Measurements from ENCODE around the gene KRT25.

DNA sequence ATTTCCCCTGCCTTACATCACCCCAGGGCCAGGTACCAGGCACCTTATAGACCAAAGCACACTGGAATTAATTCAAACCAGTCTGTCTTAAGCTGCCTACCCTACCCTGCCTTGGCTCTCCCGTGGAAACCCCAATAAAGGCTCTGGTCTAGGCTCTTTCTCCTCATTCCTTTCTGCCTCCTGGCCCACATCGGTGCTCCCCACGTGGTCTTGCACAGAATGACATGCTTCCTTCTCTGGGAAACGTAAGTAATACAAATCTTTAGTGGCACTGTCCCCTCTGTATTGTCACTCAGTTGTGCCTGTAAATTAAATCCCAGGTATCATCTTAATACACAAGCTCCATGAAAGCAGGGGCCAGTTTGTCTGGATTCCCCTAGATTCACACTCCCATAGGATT, 16.6 kb downstream of the KRT25 start:
- TF ChIP-seq POLR2A (IDR thresholded peaks at IDR 0.05; ENCODE audit: low read depth, low read length), result no peak
- TF ChIP-seq TAF1 (IDR thresholded peaks at IDR 0.05; ENCODE audit: low read depth, low read length), result no peak
- TF ChIP-seq SPI1 (IDR thresholded peaks at IDR 0.05; ENCODE audit: low read depth, low read length), result no peak
- no peak for TF ChIP-seq POLR2AphosphoS5 (IDR thresholded peaks at IDR 0.05; ENCODE audit: low read depth, low read length)
- no peak for TF ChIP-seq POU2F2 (IDR thresholded peaks at IDR 0.05; ENCODE audit: low read depth, low read length)
- no peak for TF ChIP-seq PAX5 (IDR thresholded peaks at IDR 0.05; ENCODE audit: insufficient read depth, low read length, severe bottlenecking)
